DOHH2 (cell line): ENCODE measurements around the gene NCR2.

Source experiments
- H3F3A ChIP-seq: fragments of 200-600 bp; sonication (generic), shearing (Covaris generic); 2 replicates; pipeline ENCODE4 v1.6.0; 2016; ENCODE audit warnings: antibody characterized with exemption, mild to moderate bottlenecking; ENCODE audit not compliant: control insufficient read depth, insufficient read depth
- H3K27ac ChIP-seq: fragments of 200-600 bp; sonication (generic); 2 replicates; pipeline ENCODE4 v1.5.1; 2014; ENCODE audit warnings: low read depth, mild to moderate bottlenecking, low read length, moderate library complexity
- H3K27me3 ChIP-seq: fragments of 200-600 bp; sonication (generic); 2 replicates; pipeline ENCODE4 v1.6.1; 2014; ENCODE audit warnings: mild to moderate bottlenecking, low read length, mixed read lengths; ENCODE audit not compliant: control insufficient read depth
- H3K36me3 ChIP-seq: fragments of 200-600 bp; sonication (generic); 2 replicates; pipeline ENCODE4 v1.6.1; 2014; ENCODE audit warnings: mild to moderate bottlenecking, low read length, moderate library complexity, mixed read lengths; ENCODE audit not compliant: control insufficient read depth
- H3K4me1 ChIP-seq: fragments of 200-600 bp; sonication (generic); 2 replicates; pipeline ENCODE4 v1.6.1; 2014; ENCODE audit warnings: mild to moderate bottlenecking, low read length, mixed read lengths; ENCODE audit not compliant: control insufficient read depth
- H3K4me2 ChIP-seq: fragments of 200-600 bp; sonication (generic); 2 replicates; pipeline ENCODE4 v1.6.0; 2014; ENCODE audit warnings: mild to moderate bottlenecking, low read length, moderate library complexity
- H3K4me3 ChIP-seq: fragments of 200-600 bp; sonication (generic); 2 replicates; pipeline ENCODE4 v1.5.1; 2014; ENCODE audit warnings: mild to moderate bottlenecking, low read length, mixed read lengths
- H3K79me2 ChIP-seq: fragments of 200-600 bp; sonication (generic); 2 replicates; pipeline ENCODE4 v1.6.1; 2014; ENCODE audit warnings: mild to moderate bottlenecking, low read length, mixed read lengths; ENCODE audit not compliant: control insufficient read depth
- H3K9me2 ChIP-seq: fragments of 200-600 bp; sonication (generic); replicated peaks from 2 replicates; pipeline ENCODE4 v1.6.1; 2014; ENCODE audit warnings: mild to moderate bottlenecking, low read length, mixed read lengths; ENCODE audit not compliant: control insufficient read depth
- H3K9me3 ChIP-seq: fragments of 200-600 bp; sonication (generic); 2 replicates; pipeline ENCODE4 v1.6.1; 2014; ENCODE audit warnings: antibody characterized with exemption, low read length, mixed read lengths; ENCODE audit not compliant: control insufficient read depth, insufficient read depth
- H4K20me1 ChIP-seq: fragments of 200-600 bp; sonication (generic); 2 replicates; pipeline ENCODE4 v1.6.0; 2014; ENCODE audit warnings: low read depth, mild to moderate bottlenecking, antibody characterized with exemption, low read length, moderate library complexity; ENCODE audit not compliant: control insufficient read depth, insufficient read depth
- CTCF ChIP-seq: fragments of 200-600 bp; sonication (generic); IDR thresholded peaks from one replicate; pipeline ENCODE4 v1.5.1; 2014; ENCODE audit warnings: antibody characterized with exemption, mild to moderate bottlenecking, low read depth, low read length; ENCODE audit not compliant: poor library complexity, severe bottlenecking
- EZH2phosphoT487 ChIP-seq: fragments of 200-600 bp; sonication (generic); IDR thresholded peaks from 2 replicates; pipeline ENCODE4 v1.6.1; 2017; ENCODE audit warnings: borderline replicate concordance, mild to moderate bottlenecking, antibody characterized with exemption, low read length, moderate library complexity, mixed read lengths

NCR2 gene

DNA sequence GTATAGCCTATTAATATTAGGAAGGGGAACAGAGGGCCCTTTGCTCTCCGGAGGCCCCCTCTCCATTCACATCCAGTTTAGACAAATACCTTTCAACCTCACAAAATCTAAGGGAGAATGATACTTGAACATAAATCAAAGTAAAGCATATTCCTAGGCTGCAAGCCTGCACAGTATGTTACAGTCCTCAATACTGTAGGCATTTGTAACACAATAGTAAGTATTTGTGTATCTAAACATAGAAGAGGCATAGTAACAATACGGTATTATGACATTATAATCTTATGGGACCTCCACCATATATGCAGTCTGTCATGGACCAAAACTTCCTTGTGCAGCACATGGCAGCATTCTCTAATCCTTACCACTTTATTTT is 46.7 kb upstream of the NCR2 start:
- H4K20me1 ChIP-seq, result no peaks in the 10 kb centered on the region
- peak overlapping the region; percentile 70 for H3K4me2 ChIP-seq
- no peak overlapping the region for H3K27ac ChIP-seq
- H3F3A ChIP-seq, result peaks cover 4% of the 10 kb centered on the region; the same call in 1 of the 2 replicates
- H3K4me1 ChIP-seq, result peaks cover 34% of the 10 kb centered on the region
- H3K9me2 ChIP-seq, result no peaks in the 10 kb centered on the region
- H3K4me3 ChIP-seq, result peak overlapping the region; percentile 56
- no peaks in the 10 kb centered on the region for H3K79me2 ChIP-seq
- no peaks in the 10 kb centered on the region for H3K9me3 ChIP-seq
- 0 out of 2 replicates have a peak, but pooled peaks cover 3% of the 10 kb centered on the region for H3K27me3 ChIP-seq
- no peaks in the 10 kb centered on the region for H3K36me3 ChIP-seq
- TF ChIP-seq EZH2phosphoT487 (no peak), CTCF (no peak)

- H3K4me3 ChIP-seq, result no peak overlapping the region
- no peak for TF ChIP-seq CTCF
- TF ChIP-seq EZH2phosphoT487, result no peak
- no peaks in the 10 kb centered on the region for H3K9me2 ChIP-seq
- H3F3A ChIP-seq, result peaks cover 4% of the 10 kb centered on the region; the same call in 1 of the 2 replicates
- no peaks in the 10 kb centered on the region for H3K36me3 ChIP-seq
- peaks cover 34% of the 10 kb centered on the region for H3K4me1 ChIP-seq
- H3K4me2 ChIP-seq, result no peak overlapping the region
- no peaks in the 10 kb centered on the region for H3K9me3 ChIP-seq
- no peak overlapping the region for H3K27ac ChIP-seq
- 0 out of 2 replicates have a peak, but pooled peaks cover 3% of the 10 kb centered on the region for H3K27me3 ChIP-seq
- H3K79me2 ChIP-seq, result no peaks in the 10 kb centered on the region
- no peaks in the 10 kb centered on the region for H4K20me1 ChIP-seq
Measured at GRCh38 chr6:41289815-41290214, 45.6 kb upstream of the NCR2 start.

GRCh38 chr6:41291717-41292116 is 43.7 kb upstream of the NCR2 start:
- H3K27me3 ChIP-seq, result no peaks in the 10 kb centered on the region
- H3K27ac ChIP-seq, result no peak overlapping the region
- no peak overlapping the region for H3K4me2 ChIP-seq
- no peaks in the 10 kb centered on the region for H3K36me3 ChIP-seq
- no peaks in the 10 kb centered on the region for H4K20me1 ChIP-seq
- peaks cover 4% of the 10 kb centered on the region; the same call in 1 of the 2 replicates for H3F3A ChIP-seq
- H3K9me2 ChIP-seq, result no peaks in the 10 kb centered on the region
- no peak overlapping the region for H3K4me3 ChIP-seq
- TF ChIP-seq CTCF, result no peak
- H3K79me2 ChIP-seq, result no peaks in the 10 kb centered on the region
- no peaks in the 10 kb centered on the region for H3K9me3 ChIP-seq
- peaks cover 31% of the 10 kb centered on the region for H3K4me1 ChIP-seq
